Astrocyte of the spinal cord (primary cell): ENCODE measurements around the gene TCAP.

Experiments used
- DNase-seq: peaks from one replicate; pipeline ENCODE4 v3.0.0; 2011; ENCODE audit warnings: low read depth, low spot score
- H3K4me3 ChIP-seq: 2 replicates; pipeline ENCODE4 v1.5.1; 2011; ENCODE audit warnings: low read depth, mild to moderate bottlenecking, low read length, moderate library complexity
- in situ Hi-C: cut with HindIII; loops from 2 replicates; pipeline ENCODE4 v1.10.0; 2017; ENCODE audit warnings: low sequenced_read_pairs
- TF ChIP-seq, protein P1 (sequence below): IDR thresholded peaks from 2 replicates; pipeline ENCODE4 v1.5.1; 2012; ENCODE audit warnings: low read depth, mild to moderate bottlenecking, low read length, inconsistent platforms

TCAP gene

DNA sequence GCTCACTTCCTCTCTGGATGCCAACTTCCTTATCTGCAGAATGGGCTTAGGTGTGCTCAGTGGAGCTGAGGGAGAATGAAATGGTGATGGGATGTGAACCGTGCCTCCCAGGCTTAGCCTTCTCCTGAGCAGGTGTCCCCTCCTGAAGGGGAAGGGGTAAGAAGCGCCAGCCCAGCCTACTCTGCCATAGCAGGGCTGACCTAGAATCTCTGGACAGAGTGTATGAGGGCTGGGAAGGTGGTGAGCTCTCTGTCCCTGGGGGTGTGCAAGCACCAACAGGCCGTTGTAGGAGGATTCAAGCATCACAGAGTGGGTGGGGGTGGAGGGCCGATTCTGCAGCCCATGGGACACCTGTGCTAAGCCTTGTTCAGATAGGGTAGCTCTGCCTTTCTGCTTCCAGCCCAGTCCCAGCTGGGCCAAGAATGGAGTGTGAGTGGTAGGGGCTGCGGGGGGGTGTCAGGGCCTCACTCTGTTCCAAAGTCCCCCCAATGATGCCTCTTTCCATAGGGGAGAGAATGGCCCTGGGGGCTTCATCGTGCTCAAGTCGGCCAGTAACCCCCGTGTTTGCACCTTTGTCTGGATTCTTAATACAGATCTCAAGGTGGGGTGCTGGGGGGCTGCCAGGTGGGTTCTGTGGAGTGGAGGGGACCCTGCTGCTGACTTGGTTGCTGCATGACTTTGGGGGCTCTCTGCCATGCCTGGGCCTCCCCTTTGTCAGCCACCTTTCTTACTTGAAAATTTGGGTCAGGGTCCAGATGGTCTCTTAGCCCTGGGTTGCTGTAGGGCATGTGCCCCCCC, 3.2 kb upstream of the TCAP start:
- H3K4me3 ChIP-seq, result no peak overlapping the region

DNA sequence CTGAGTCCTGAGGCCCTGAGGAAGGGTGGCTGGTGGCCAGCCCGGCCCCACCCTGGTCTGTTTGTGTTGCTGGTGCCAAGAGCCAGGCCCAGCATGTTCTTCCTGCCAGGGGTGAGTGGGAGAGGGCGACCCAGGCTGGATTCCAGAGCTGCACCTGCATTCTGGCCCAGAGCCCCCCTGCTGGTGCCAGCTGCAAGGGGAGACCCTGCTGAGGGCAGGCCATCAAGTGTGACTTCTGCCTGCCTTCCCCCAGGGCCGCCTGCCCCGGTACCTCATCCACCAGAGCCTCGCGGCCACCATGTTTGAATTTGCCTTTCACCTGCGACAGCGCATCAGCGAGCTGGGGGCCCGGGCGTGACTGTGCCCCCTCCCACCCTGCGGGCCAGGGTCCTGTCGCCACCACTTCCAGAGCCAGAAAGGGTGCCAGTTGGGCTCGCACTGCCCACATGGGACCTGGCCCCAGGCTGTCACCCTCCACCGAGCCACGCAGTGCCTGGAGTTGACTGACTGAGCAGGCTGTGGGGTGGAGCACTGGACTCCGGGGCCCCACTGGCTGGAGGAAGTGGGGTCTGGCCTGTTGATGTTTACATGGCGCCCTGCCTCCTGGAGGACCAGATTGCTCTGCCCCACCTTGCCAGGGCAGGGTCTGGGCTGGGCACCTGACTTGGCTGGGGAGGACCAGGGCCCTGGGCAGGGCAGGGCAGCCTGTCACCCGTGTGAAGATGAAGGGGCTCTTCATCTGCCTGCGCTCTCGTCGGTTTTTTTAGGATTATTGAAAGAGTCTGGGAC, 2.4 kb upstream of the TCAP start:
- no peak overlapping the region for H3K4me3 ChIP-seq
- DNase-seq, result no peak
- TF ChIP-seq, protein P1, sequence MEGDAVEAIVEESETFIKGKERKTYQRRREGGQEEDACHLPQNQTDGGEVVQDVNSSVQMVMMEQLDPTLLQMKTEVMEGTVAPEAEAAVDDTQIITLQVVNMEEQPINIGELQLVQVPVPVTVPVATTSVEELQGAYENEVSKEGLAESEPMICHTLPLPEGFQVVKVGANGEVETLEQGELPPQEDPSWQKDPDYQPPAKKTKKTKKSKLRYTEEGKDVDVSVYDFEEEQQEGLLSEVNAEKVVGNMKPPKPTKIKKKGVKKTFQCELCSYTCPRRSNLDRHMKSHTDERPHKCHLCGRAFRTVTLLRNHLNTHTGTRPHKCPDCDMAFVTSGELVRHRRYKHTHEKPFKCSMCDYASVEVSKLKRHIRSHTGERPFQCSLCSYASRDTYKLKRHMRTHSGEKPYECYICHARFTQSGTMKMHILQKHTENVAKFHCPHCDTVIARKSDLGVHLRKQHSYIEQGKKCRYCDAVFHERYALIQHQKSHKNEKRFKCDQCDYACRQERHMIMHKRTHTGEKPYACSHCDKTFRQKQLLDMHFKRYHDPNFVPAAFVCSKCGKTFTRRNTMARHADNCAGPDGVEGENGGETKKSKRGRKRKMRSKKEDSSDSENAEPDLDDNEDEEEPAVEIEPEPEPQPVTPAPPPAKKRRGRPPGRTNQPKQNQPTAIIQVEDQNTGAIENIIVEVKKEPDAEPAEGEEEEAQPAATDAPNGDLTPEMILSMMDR, result no peak
- in situ Hi-C loops, result no loop called here

More for the DNA sequence above, 3.2 kb upstream of the TCAP start:
- TF ChIP-seq, protein P1, result no peak
- in situ Hi-C loops, result no loop called here
- DNase-seq, result no peak

DNA sequence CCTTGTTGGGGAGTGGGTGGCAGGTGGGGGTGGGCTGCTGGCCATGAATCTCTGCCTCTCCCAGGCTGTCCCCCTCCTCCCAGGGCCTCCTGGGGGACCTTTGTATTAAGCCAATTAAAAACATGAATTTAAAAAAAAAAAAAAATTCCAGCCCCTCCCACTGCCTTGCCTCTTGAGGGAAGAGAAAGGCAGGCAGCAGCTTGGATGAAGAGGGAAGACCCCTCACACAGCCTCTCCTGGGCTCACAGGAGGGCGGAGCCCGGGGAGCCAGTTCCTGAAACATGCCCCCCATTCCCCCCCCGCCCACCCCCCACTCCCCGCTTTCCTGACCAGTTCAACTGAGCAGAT, 1.8 kb upstream of the TCAP start:
- in situ Hi-C loops, result no loop called here
- TF ChIP-seq, protein P1, result no peak
- H3K4me3 ChIP-seq, result no peak overlapping the region
- no peak for DNase-seq

- H3K4me3 ChIP-seq, result no peak overlapping the region
- TF ChIP-seq, protein P1, result no peak
- in situ Hi-C loops, result no loop called here
- DNase-seq, result no peak
Observed at GRCh38 chr17:39663688-39664580, 1.2 kb upstream of the TCAP start.

GRCh38 chr17:39665642-39666224, 584 bp downstream of the TCAP start:
- TF ChIP-seq, protein P1, result no peak
- in situ Hi-C loops, result no loop called here
- DNase-seq, result no peak
- no peak overlapping the region for H3K4me3 ChIP-seq

DNA sequence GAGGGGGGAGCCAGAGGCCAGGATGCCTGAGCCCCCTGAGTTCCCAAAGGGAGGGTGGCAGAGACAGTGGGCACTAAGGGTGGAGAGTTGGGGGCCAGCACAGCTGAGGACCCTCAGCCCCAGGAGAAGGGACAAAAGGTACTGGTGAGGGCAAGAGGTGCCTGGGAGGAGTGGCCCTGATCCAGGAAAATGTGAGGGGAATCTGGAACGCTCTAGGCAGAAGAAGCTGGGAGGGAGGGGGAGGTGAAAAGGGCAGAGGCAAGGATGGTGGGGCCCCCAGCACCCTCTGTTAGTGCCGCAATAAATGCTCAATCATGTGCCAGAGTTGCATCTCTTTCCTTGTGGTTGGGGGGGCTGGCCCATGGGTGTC, 1.1 kb downstream of the TCAP start:
- in situ Hi-C loops, result no loop called here
- DNase-seq, result no peak
- H3K4me3 ChIP-seq, result no peak overlapping the region
- TF ChIP-seq, protein P1, result no peak
